WI38 (cell line): ENCODE measurements around the gene TAS2R38.

ENCODE experiments used
- H3K4me3 ChIP-seq: 2 replicates; pipeline ENCODE4 v1.5.1; 2011; ENCODE audit warnings: low read depth, mild to moderate bottlenecking, control low read depth, low read length
- CTCF ChIP-seq: IDR thresholded peaks from 2 replicates; pipeline ENCODE4 v1.5.1; 2012; ENCODE audit warnings: low read depth, mild to moderate bottlenecking, control low read depth, low read length

TAS2R38 gene

DNA sequence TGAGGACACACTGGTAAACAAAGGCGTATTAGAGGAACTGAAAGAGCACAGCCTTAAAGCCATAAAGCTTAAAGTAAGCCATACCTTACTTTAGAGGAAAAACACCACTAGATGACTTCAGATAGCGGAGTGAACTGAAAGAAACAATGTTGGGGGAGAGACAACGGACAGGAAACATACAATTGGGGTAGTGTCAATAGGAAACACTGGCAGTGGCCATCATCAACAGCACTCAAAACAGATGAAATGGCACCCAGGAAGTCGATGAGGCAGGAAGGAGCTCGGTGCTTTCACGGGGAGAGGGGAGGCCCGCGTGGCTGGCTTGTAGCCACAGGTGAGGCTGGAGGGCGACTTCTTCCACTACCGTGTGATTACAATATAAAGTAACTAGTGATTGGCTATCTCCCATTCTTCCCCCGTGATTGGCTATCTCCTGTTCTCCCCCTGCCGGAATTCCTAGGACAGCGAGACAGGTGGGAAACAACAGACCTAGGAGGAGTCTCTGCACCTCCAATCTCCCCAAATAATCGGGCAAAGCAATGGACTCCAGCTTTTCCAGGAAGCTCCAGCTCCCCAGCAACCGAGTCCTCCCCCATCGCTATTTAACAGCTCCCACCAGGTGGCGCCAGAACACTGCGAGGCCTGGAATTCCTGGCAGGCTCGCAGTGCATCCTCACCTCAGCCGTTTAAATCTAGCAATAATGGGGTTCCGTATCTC is 2.4 kb upstream of the TAS2R38 start:
- H3K4me3 ChIP-seq, result no peak overlapping the region
- peak; percentile 24; the same call in 1 of the 2 replicates for TF ChIP-seq CTCF

- H3K4me3 ChIP-seq, result no peak overlapping the region
- no peak for TF ChIP-seq CTCF
These were observed 1.3 kb upstream of the TAS2R38 start for GRCh38 chr7:141974831-141975230.

- no peak overlapping the region for H3K4me3 ChIP-seq
- no peak for TF ChIP-seq CTCF
These were observed 12.7 kb downstream of the TAS2R38 start for GRCh38 chr7:141960687-141961422.

GRCh38 chr7:141956084-141956483 is 17.5 kb downstream of the TAS2R38 start:
- no peak overlapping the region for H3K4me3 ChIP-seq
- TF ChIP-seq CTCF, result no peak

- no peak for TF ChIP-seq CTCF
- no peak overlapping the region for H3K4me3 ChIP-seq
These were observed 19.2 kb downstream of the TAS2R38 start for GRCh38 chr7:141954334-141954733.

DNA sequence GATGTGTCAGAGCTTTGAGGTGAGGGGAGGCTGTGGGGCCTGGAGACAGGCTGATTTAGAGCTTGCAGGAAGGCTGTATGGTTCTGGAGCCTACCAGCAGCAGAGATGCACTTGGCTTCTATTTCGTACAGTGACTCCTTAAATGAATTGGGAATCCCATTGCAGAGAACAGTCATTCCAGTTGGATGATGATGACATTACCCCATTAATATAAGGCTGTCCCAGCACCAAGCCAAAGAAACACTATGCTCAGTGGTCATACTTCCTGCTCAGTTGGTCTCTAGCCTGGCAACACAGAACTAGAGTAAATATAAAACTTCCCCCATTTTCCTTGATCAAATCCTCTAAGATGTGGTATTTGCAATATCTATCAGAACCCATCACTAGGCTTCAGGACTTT is 21.1 kb downstream of the TAS2R38 start:
- no peak for TF ChIP-seq CTCF

DNA sequence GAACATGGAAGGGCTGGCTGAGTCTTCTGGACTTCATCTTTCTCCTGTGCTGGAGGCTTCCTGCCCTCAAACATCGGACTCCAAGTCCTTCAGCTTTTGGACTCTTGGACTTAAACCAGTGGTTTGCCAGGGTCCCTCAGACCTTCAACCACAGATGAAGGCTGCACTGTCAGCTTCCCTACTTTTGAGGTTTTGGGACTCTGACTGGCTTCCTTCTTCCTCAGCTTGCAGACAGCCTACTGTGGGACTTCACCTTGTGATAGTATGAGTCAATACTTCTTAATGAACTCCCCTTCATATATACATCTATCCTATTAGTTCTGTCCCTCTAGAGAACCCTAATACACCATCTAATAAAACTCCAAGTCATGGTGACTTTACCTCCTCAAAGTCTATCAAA is 22.8 kb downstream of the TAS2R38 start:
- H3K4me3 ChIP-seq, result no peak overlapping the region
- no peak for TF ChIP-seq CTCF

More for the DNA sequence above, 21.1 kb downstream of the TAS2R38 start:
- no peak overlapping the region for H3K4me3 ChIP-seq
